Calu3 (cell line): ENCODE data around the gene CYP11A1. TPM values are rescaled to one million over a fixed set of nuclear protein-coding genes. Genes with fewer than 3 reads are reported as not detected.

Experiments
- BruUV-seq: library from RNA; stranded (reverse); fragments of 400-500 nt; replicated peaks from 2 replicates; lab custom pipeline; 2021; lab: Mats Ljungman, UMichigan
- CTCF ChIA-PET: fragments of 300-600 bp; sonication (Branson Sonifier 250); formaldehyde crosslinking; loops from one replicate; lab custom pipeline; 2022; ENCODE audit warnings: antibody characterized with exemption; lab: Charles Lee
- DNase-seq: peaks from one replicate; pipeline ENCODE4 v3.0.0; 2022
- H3K27ac Mint-ChIP-seq: one replicate; pipeline ENCODE4 v1.8.0; 2022; ENCODE audit warnings: mixed read lengths; ENCODE audit not compliant: unreplicated experiment
- H3K27me3 Mint-ChIP-seq: one replicate; pipeline ENCODE4 v1.8.0; 2022; ENCODE audit warnings: mixed read lengths; ENCODE audit not compliant: unreplicated experiment
- H3K36me3 Mint-ChIP-seq: one replicate; pipeline ENCODE4 v1.8.0; 2022; ENCODE audit warnings: mild to moderate bottlenecking, moderate library complexity, mixed read lengths; ENCODE audit not compliant: insufficient read depth, unreplicated experiment
- H3K4me1 Mint-ChIP-seq: one replicate; pipeline ENCODE4 v1.8.0; 2022; ENCODE audit warnings: mild to moderate bottlenecking, low read depth, mixed read lengths; ENCODE audit not compliant: unreplicated experiment
- H3K4me3 Mint-ChIP-seq: one replicate; pipeline ENCODE4 v1.8.0; 2022; ENCODE audit warnings: mild to moderate bottlenecking, low read depth, moderate library complexity, mixed read lengths; ENCODE audit not compliant: unreplicated experiment
- H3K9me3 Mint-ChIP-seq: one replicate; pipeline ENCODE4 v1.8.0; 2022; ENCODE audit warnings: low read depth, mixed read lengths; ENCODE audit not compliant: unreplicated experiment
- CTCF ChIP-seq: fragments of 200-600 bp; IDR thresholded peaks from one replicate; pipeline ENCODE4 v1.8.0; 2022; ENCODE audit warnings: antibody characterized with exemption; ENCODE audit not compliant: unreplicated experiment
- intact Hi-C: fragments of 100-400 bp; cut with micrococcal nuclease; formaldehyde crosslinking; loops from one replicate; pipeline ENCODE4 v1.10.0; 2022; ENCODE audit not compliant: unreplicated experiment
- total RNA-seq: library from RNA; stranded (reverse); gene quantifications from 2 replicates; pipeline ENCODE4 v1.2.3, GENCODE V29; 2022

CYP11A1 gene
- total RNA-seq, 1 experiment from 2014 or later = not detected

DNA sequence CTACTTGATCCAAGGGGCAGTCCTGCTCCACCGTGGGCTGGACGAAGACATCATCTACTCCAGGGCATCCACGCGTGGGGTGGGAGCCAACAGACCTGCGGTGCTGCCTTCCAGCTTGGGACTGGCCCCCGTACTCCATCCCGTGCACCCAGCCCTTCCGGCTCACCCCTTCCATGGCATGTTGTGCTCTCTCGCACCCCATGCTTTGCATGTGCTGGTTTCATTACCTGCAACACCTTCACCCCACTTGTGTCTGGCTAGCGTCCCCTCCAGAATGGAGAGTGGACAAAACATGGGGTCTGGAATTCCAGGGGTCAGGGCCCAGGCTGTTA, 36.1 kb upstream of the CYP11A1 start:
- peaks cover 23% of the 10 kb centered on the region for H3K36me3 Mint-ChIP-seq
- peaks cover 51% of the 10 kb centered on the region for H3K4me1 Mint-ChIP-seq
- DNase-seq = no peak
- H3K27me3 Mint-ChIP-seq = no peaks in the 10 kb centered on the region
- BruUV-seq = no TSS peak
- intact Hi-C loops = no loop called here
- no peaks in the 10 kb centered on the region for H3K9me3 Mint-ChIP-seq
- no peak for TF ChIP-seq CTCF
- CTCF ChIA-PET = interaction anchor here (1.3 kb wide), 1 partner anchor 21 kb away, joined by 3 read pairs; no protein-coding TSS in a partner anchor
- H3K4me3 Mint-ChIP-seq = no peak overlapping the region
- no peak overlapping the region for H3K27ac Mint-ChIP-seq

DNA sequence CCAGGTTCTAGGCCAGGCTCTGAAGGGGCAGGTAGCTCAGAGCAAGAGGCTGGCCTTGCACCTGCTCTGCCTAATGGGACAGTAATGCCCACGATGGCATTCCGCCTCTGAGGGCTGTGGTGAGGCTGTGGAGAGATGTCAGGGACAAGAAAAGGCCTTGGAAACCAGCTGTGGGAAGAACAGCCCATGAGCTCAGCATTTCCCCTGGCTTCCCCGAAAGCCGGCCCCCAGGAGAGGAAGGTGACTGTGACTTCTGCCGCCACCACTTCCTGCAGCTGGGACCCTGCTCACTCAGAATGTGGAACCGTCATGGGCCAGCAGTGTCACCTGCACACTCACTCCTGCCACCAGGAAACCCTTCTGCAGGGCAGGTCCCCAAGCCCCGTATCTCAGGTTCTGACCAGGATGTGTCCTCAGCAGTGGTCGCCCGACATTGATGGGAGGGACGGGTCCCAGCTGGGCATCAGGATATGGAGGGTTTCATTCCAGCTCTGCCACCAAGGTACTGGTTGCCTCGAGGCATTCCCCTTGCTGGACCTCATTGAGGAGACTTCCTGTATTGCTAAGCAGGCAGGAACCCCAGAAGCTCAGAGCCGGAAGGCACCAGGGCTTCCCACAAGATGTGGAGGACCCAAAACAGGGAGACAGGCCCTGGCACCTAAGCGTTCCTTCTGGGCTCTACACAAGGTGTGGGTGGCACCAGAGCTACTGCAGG, 35.6 kb upstream of the CYP11A1 start:
- BruUV-seq = no TSS peak
- no peak overlapping the region for H3K27ac Mint-ChIP-seq
- H3K4me1 Mint-ChIP-seq = peaks cover 55% of the 10 kb centered on the region
- intact Hi-C loops = no loop called here
- no peaks in the 10 kb centered on the region for H3K9me3 Mint-ChIP-seq
- H3K4me3 Mint-ChIP-seq = no peak overlapping the region
- CTCF ChIA-PET = interaction anchor here (0.9 to 1.3 kb wide), 2 partner anchors 18 to 21 kb away, joined by 3 read pairs; no protein-coding TSS in a partner anchor
- peaks cover 17% of the 10 kb centered on the region for H3K36me3 Mint-ChIP-seq
- no peak for TF ChIP-seq CTCF
- no peaks in the 10 kb centered on the region for H3K27me3 Mint-ChIP-seq
- no peak for DNase-seq

GRCh38 chr15:74402337-74402841, 34.9 kb upstream of the CYP11A1 start:
- BruUV-seq = no TSS peak
- TF ChIP-seq CTCF = no peak
- intact Hi-C loops = no loop called here
- Mint-ChIP-seq H3K4me1 (peaks cover 55% of the 10 kb centered on the region), H3K36me3 (peaks cover 13% of the 10 kb centered on the region), H3K27me3 (no peaks in the 10 kb centered on the region), H3K4me3 (no peak overlapping the region), H3K9me3 (no peaks in the 10 kb centered on the region), H3K27ac (peak overlapping the region; percentile 11)
- CTCF ChIA-PET = interaction anchor here (0.9 to 1.3 kb wide), 2 partner anchors 17 to 20 kb away, joined by 3 read pairs; no protein-coding TSS in a partner anchor
- no peak for DNase-seq

- H3K9me3 Mint-ChIP-seq = no peaks in the 10 kb centered on the region
- no peaks in the 10 kb centered on the region for H3K27me3 Mint-ChIP-seq
- H3K4me1 Mint-ChIP-seq = peaks cover 55% of the 10 kb centered on the region
- no peak for TF ChIP-seq CTCF
- DNase-seq = no peak
- TSS peak; percentile 35 for BruUV-seq
- H3K27ac Mint-ChIP-seq = peak overlapping the region; percentile 74
- peaks cover 18% of the 10 kb centered on the region for H3K36me3 Mint-ChIP-seq
- intact Hi-C loops = no loop called here
- no peak overlapping the region for H3K4me3 Mint-ChIP-seq
- CTCF ChIA-PET = interaction anchor here (0.6 to 1.0 kb wide), 4 partner anchors 16 to 140 kb away, joined by 3 to 9 read pairs (median 4); no protein-coding TSS in a partner anchor
These were observed 33.7 kb upstream of the CYP11A1 start for GRCh38 chr15:74400915-74401757.
